Testis (tissue), 2 donors: ENCODE measurements around the gene HMX3.

ENCODE experiments used
- POLR2A ChIP-seq: fragments of 450-650 bp; IDR thresholded peaks from one replicate; pipeline ENCODE4 v1.6.1; 2017; ENCODE audit warnings: antibody characterized with exemption, mild to moderate bottlenecking, moderate library complexity
- TF ChIP-seq, protein P1 (sequence below), 3 experiments: fragments of 450-650 bp in 2 of 3; fragments of 200-600 bp in 1 of 3; sonication (generic) in 1 of 3; IDR thresholded peaks; one replicate each; pipeline ENCODE4 v1.5.1; 2016 to 2019; ENCODE audit warnings: antibody characterized with exemption in 3 of 3, mild to moderate bottlenecking in 2 of 3, moderate library complexity in 1 of 3

DNA sequence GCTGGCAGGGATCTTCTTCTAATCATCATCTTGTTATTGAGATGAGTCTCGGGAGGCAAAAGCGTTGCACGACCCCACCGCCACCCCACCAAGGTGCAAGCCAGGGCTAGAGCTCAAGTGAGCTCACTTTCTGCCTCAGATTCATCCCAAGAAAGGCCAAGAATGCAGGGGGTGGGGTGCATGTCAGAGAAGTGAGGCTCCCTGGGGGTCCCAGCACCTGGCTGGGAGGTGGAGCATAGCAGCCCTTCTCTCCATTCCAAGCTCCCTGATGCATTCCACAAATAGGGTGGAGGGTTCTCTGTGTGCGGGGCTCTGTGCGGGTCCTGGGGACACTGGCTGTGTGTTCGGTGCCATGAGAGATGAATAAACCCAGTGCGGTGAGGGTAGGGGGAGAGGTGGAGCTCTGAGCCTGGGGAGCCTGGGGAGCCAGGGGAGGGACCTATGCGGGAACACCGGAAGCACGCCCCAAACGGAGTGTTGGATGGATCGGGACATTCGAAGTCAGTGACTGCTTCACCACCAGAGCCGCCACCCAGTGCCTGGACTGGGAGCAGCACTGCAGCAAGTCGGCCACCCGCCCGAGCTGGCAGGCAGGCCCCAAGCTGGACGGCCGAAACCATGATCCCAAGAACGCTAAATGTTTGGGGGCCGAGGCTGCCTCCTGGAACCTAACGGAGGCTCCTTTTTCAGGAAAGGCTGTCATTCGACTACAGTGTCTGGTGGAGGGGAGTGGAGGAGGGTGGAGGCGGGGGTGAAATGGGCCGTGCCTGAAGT is 17.9 kb upstream of the HMX3 start:
- TF ChIP-seq, protein P1, sequence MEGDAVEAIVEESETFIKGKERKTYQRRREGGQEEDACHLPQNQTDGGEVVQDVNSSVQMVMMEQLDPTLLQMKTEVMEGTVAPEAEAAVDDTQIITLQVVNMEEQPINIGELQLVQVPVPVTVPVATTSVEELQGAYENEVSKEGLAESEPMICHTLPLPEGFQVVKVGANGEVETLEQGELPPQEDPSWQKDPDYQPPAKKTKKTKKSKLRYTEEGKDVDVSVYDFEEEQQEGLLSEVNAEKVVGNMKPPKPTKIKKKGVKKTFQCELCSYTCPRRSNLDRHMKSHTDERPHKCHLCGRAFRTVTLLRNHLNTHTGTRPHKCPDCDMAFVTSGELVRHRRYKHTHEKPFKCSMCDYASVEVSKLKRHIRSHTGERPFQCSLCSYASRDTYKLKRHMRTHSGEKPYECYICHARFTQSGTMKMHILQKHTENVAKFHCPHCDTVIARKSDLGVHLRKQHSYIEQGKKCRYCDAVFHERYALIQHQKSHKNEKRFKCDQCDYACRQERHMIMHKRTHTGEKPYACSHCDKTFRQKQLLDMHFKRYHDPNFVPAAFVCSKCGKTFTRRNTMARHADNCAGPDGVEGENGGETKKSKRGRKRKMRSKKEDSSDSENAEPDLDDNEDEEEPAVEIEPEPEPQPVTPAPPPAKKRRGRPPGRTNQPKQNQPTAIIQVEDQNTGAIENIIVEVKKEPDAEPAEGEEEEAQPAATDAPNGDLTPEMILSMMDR (IDR thresholded peaks at IDR 0.05), result no peak
- no peak for TF ChIP-seq POLR2A
